HEK293 (cell line): ENCODE data around the gene SP2.

Experiments
- CTCF ChIP-seq: fragments of 450-650 bp; formaldehyde crosslinking; IDR thresholded peaks from 2 replicates; pipeline ENCODE4 v1.5.1; 2016; ENCODE audit warnings: missing biosample characterization, missing genetic modification characterization
- GLI4 ChIP-seq: fragments of 450-650 bp; formaldehyde crosslinking; IDR thresholded peaks from 2 replicates; pipeline ENCODE4 v1.5.1; 2016; ENCODE audit warnings: missing biosample characterization, missing genetic modification characterization
- GLIS1 ChIP-seq: fragments of 450-650 bp; formaldehyde crosslinking; IDR thresholded peaks from 2 replicates; pipeline ENCODE4 v1.5.1; 2016; ENCODE audit warnings: missing biosample characterization, missing genetic modification characterization
- KLF1 ChIP-seq: fragments of 450-650 bp; formaldehyde crosslinking; IDR thresholded peaks from 2 replicates; pipeline ENCODE4 v1.5.1; 2016; ENCODE audit warnings: missing biosample characterization, missing genetic modification characterization
- MEIS1 ChIP-seq: sonication (generic); formaldehyde crosslinking; IDR thresholded peaks from 2 replicates; pipeline ENCODE4 v1.8.1; 2022; ENCODE audit warnings: missing genetic modification reagents, mild to moderate bottlenecking, borderline replicate concordance
- MYNN ChIP-seq: fragments of 450-650 bp; formaldehyde crosslinking; IDR thresholded peaks from 2 replicates; pipeline ENCODE4 v1.5.1; 2016; ENCODE audit warnings: missing biosample characterization, missing genetic modification characterization, borderline replicate concordance
- OSR2 ChIP-seq: fragments of 450-650 bp; formaldehyde crosslinking; IDR thresholded peaks from 2 replicates; pipeline ENCODE4 v1.5.1; 2016; ENCODE audit warnings: missing biosample characterization, missing genetic modification characterization
- SCRT1 ChIP-seq: fragments of 450-650 bp; formaldehyde crosslinking; IDR thresholded peaks from 2 replicates; pipeline ENCODE4 v1.5.1; 2016; ENCODE audit warnings: missing biosample characterization, missing genetic modification characterization, borderline replicate concordance
- TCF7L2 ChIP-seq: IDR thresholded peaks from 2 replicates; pipeline ENCODE4 v1.6.1; 2011; ENCODE audit warnings: low read depth, mild to moderate bottlenecking, inconsistent platforms, low read length, moderate library complexity, borderline replicate concordance
- ZBTB7A ChIP-seq: fragments of 450-650 bp; formaldehyde crosslinking; IDR thresholded peaks from 2 replicates; pipeline ENCODE4 v1.5.1; 2016; ENCODE audit warnings: low read depth, missing biosample characterization, missing genetic modification characterization
- ZNF114 ChIP-seq: fragments of 450-650 bp; formaldehyde crosslinking; IDR thresholded peaks from 2 replicates; pipeline ENCODE4 v1.5.0; 2017; ENCODE audit warnings: missing biosample characterization, missing genetic modification characterization
- ZNF121 ChIP-seq: fragments of 450-650 bp; formaldehyde crosslinking; IDR thresholded peaks from 2 replicates; pipeline ENCODE4 v1.5.1; 2016; ENCODE audit warnings: missing biosample characterization, missing genetic modification characterization
- ZNF138 ChIP-seq: fragments of 450-650 bp; formaldehyde crosslinking; IDR thresholded peaks from 2 replicates; pipeline ENCODE4 v1.5.1; 2016; ENCODE audit warnings: missing biosample characterization, missing genetic modification characterization, borderline replicate concordance
- ZNF19 ChIP-seq: fragments of 450-650 bp; formaldehyde crosslinking; IDR thresholded peaks from 2 replicates; pipeline ENCODE4; 2016; ENCODE audit warnings: missing biosample characterization, missing genetic modification characterization, low read depth
- ZNF24 ChIP-seq: fragments of 450-650 bp; formaldehyde crosslinking; IDR thresholded peaks from 2 replicates; pipeline ENCODE4 v1.5.1; 2016; ENCODE audit warnings: missing biosample characterization, missing genetic modification characterization
- ZNF274 ChIP-seq, 2 experiments: fragments of 200-500 bp in 1 of 2; fragments of 450-650 bp in 1 of 2; sonication (Bioruptor generic) in 1 of 2; formaldehyde crosslinking in 1 of 2; IDR thresholded peaks; 2 replicates each; pipeline versions ENCODE4 v1.5.1 to v1.6.1; 2014 to 2016; ENCODE audit warnings: borderline replicate concordance in 1 of 2, inconsistent platforms in 1 of 2, low read length in 1 of 2, missing biosample characterization in 1 of 2, missing genetic modification characterization in 1 of 2
- ZNF341 ChIP-seq: fragments of 450-650 bp; formaldehyde crosslinking; IDR thresholded peaks from 2 replicates; pipeline ENCODE4; 2016; ENCODE audit warnings: low read depth, missing biosample characterization, missing genetic modification characterization
- ZNF37A ChIP-seq: fragments of 450-650 bp; IDR thresholded peaks from 2 replicates; pipeline ENCODE4 v1.5.1; 2018; ENCODE audit warnings: missing biosample characterization, missing genetic modification characterization
- ZNF404 ChIP-seq: fragments of 450-650 bp; formaldehyde crosslinking; IDR thresholded peaks from 2 replicates; pipeline ENCODE4 v1.5.1; 2017; ENCODE audit warnings: missing biosample characterization, missing genetic modification characterization
- ZNF423 ChIP-seq: fragments of 450-650 bp; formaldehyde crosslinking; IDR thresholded peaks from 2 replicates; pipeline ENCODE4 v1.5.1; 2016; ENCODE audit warnings: missing biosample characterization, missing genetic modification characterization
- ZNF426 ChIP-seq: fragments of 450-650 bp; formaldehyde crosslinking; IDR thresholded peaks from 2 replicates; pipeline ENCODE4 v1.5.1; 2017; ENCODE audit warnings: missing biosample characterization, missing genetic modification characterization, mild to moderate bottlenecking, inconsistent platforms, moderate library complexity
- ZNF529 ChIP-seq: fragments of 450-650 bp; formaldehyde crosslinking; IDR thresholded peaks from 2 replicates; pipeline ENCODE4 v1.5.1; 2017; ENCODE audit warnings: missing genetic modification characterization, missing biosample characterization; ENCODE audit not compliant: insufficient replicate concordance
- ZNF555 ChIP-seq: fragments of 450-650 bp; formaldehyde crosslinking; conservative IDR thresholded peaks from 2 replicates; pipeline ENCODE4 v1.5.1; 2017; ENCODE audit warnings: missing biosample characterization, mild to moderate bottlenecking, missing genetic modification characterization, inconsistent platforms
- ZNF596 ChIP-seq: fragments of 450-650 bp; IDR thresholded peaks from 2 replicates; pipeline ENCODE4 v1.5.0; 2018; ENCODE audit warnings: missing biosample characterization, mild to moderate bottlenecking, missing genetic modification characterization, moderate library complexity
- ZNF623 ChIP-seq: fragments of 450-650 bp; formaldehyde crosslinking; IDR thresholded peaks from 2 replicates; pipeline ENCODE4 v1.5.1; 2016; ENCODE audit warnings: missing biosample characterization, missing genetic modification characterization
- ZNF645 ChIP-seq: fragments of 450-650 bp; formaldehyde crosslinking; IDR thresholded peaks from 2 replicates; pipeline ENCODE4; 2016; ENCODE audit warnings: missing biosample characterization, missing genetic modification characterization
- ZNF692 ChIP-seq: fragments of 450-650 bp; formaldehyde crosslinking; IDR thresholded peaks from 2 replicates; pipeline ENCODE4 v1.5.1; 2016; ENCODE audit warnings: missing biosample characterization, missing genetic modification characterization
- ZNF707 ChIP-seq: fragments of 450-650 bp; formaldehyde crosslinking; IDR thresholded peaks from 2 replicates; pipeline ENCODE4 v1.5.1; 2016; ENCODE audit warnings: missing biosample characterization, missing genetic modification characterization
- ZNF843 ChIP-seq: fragments of 450-650 bp; formaldehyde crosslinking; IDR thresholded peaks from 2 replicates; pipeline ENCODE4 v1.5.1; 2016; ENCODE audit warnings: missing biosample characterization, missing genetic modification characterization
- ZSCAN18 ChIP-seq: fragments of 450-650 bp; formaldehyde crosslinking; IDR thresholded peaks from 2 replicates; pipeline ENCODE4 v1.5.1; 2016; ENCODE audit warnings: missing biosample characterization, missing genetic modification characterization
- TF ChIP-seq, protein P1 (sequence below): IDR thresholded peaks from 2 replicates; pipeline ENCODE4 v1.6.1; 2011; ENCODE audit warnings: mild to moderate bottlenecking, low read depth, low read length, borderline replicate concordance
- TF ChIP-seq, protein P2 (sequence below): fragments of 450-650 bp; formaldehyde crosslinking; IDR thresholded peaks from 2 replicates; pipeline ENCODE4 v1.5.1; 2016; ENCODE audit warnings: missing biosample characterization, missing genetic modification characterization
- TF ChIP-seq, protein P3 (sequence below): fragments of 450-650 bp; formaldehyde crosslinking; IDR thresholded peaks from 2 replicates; pipeline ENCODE4 v1.5.1; 2016; ENCODE audit warnings: missing biosample characterization, missing genetic modification characterization

The SP2 gene

DNA sequence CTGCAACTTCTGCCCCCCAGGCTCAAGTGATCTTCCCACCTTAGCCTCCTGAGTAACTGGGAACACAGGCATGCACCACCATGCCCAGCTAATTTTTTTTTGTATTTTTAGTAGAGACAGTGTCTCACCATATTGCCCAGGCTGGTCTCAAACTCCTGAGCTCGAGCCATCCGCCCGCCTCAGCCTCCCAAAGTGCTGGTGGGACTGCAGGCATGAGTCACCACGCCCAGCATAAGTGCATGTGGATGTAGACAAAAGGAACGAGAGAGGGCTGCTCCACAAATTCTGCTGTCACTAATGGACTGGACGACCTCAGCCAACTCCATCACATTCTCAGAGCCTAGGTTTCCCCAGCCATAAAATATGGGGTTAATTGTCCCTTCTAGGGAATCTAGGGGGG lies 7.7 kb upstream of the SP2 start (continued):
- TF ChIP-seq GLIS1 (peak; percentile 65), SCRT1 (no peak), KLF1 (tag by site-specific recombination) (peak; percentile 56), MYNN (tag by site-specific recombination) (no peak), ZNF138 (tag by site-specific recombination) (no peak), ZNF404 (tag by site-specific recombination) (no peak), ZNF341 (tag by site-specific recombination) (no peak), ZNF692 (tag by site-specific recombination) (no peak), ZNF37A (tag by site-specific recombination) (no peak), ZNF114 (tag by site-specific recombination) (no peak), ZNF426 (no peak), ZNF707 (tag by site-specific recombination) (no peak), ZNF555 (tag by site-specific recombination) (no peak), TCF7L2 (no peak), ZNF843 (tag by site-specific recombination) (no peak), ZNF19 (tag by site-specific recombination) (no peak), ZNF623 (tag by site-specific recombination) (no peak), ZNF645 (tag by site-specific recombination) (no peak), ZBTB7A (tag by site-specific recombination) (no peak), ZNF24 (no peak; the same call in 1 of the 2 replicates), ZNF529 (no peak), MEIS1 (CRISPR knock-in tag) (no peak), ZNF596 (tag by site-specific recombination) (no peak), ZNF274 (IDR thresholded peaks at IDR 0.05; ENCODE audit: low read length) (no peak), ZNF274 (tag by site-specific recombination; IDR thresholded peaks at IDR 0.05; ENCODE audit: borderline replicate concordance) (no peak), ZNF423 (tag by site-specific recombination) (no peak), ZNF121 (tag by site-specific recombination) (no peak), CTCF (tag by site-specific recombination) (no peak), GLI4 (tag by site-specific recombination) (no peak), OSR2 (tag by site-specific recombination) (no peak), ZSCAN18 (no peak)
- TF ChIP-seq, protein P1, sequence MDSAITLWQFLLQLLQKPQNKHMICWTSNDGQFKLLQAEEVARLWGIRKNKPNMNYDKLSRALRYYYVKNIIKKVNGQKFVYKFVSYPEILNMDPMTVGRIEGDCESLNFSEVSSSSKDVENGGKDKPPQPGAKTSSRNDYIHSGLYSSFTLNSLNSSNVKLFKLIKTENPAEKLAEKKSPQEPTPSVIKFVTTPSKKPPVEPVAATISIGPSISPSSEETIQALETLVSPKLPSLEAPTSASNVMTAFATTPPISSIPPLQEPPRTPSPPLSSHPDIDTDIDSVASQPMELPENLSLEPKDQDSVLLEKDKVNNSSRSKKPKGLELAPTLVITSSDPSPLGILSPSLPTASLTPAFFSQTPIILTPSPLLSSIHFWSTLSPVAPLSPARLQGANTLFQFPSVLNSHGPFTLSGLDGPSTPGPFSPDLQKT: no peak
- TF ChIP-seq, protein P2, sequence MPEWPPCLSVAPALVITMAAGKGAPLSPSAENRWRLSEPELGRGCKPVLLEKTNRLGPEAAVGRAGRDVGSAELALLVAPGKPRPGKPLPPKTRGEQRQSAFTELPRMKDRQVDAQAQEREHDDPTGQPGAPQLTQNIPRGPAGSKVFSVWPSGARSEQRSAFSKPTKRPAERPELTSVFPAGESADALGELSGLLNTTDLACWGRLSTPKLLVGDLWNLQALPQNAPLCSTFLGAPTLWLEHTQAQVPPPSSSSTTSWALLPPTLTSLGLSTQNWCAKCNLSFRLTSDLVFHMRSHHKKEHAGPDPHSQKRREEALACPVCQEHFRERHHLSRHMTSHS (tag by site-specific recombination): no peak
- TF ChIP-seq, protein P3, sequence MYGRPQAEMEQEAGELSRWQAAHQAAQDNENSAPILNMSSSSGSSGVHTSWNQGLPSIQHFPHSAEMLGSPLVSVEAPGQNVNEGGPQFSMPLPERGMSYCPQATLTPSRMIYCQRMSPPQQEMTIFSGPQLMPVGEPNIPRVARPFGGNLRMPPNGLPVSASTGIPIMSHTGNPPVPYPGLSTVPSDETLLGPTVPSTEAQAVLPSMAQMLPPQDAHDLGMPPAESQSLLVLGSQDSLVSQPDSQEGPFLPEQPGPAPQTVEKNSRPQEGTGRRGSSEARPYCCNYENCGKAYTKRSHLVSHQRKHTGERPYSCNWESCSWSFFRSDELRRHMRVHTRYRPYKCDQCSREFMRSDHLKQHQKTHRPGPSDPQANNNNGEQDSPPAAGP (tag by site-specific recombination): peak; percentile 68
